Neuronal stem cell (in vitro differentiated cells): ENCODE measurements around the gene ARHGAP26.

Source experiments
- DNase-seq: peaks from one replicate; pipeline ENCODE4 v3.0.0-alpha.2; 2013; ENCODE audit warnings: low spot score
- H2AFZ ChIP-seq: one replicate; pipeline ENCODE4 v1.6.1; 2013; ENCODE audit warnings: mild to moderate bottlenecking, low read length, inconsistent platforms
- H2AK5ac ChIP-seq: 2 replicates; pipeline ENCODE4 v1.6.1; 2013; ENCODE audit warnings: low read depth, mild to moderate bottlenecking, inconsistent platforms, low read length, moderate library complexity, mixed read lengths
- H2BK120ac ChIP-seq: 2 replicates; pipeline ENCODE4 v1.6.1; 2013; ENCODE audit warnings: low read depth, mild to moderate bottlenecking, inconsistent platforms, low read length, moderate library complexity, mixed read lengths
- H2BK12ac ChIP-seq: one replicate; pipeline ENCODE4 v1.6.1; 2013; ENCODE audit warnings: low read length, inconsistent platforms
- H2BK15ac ChIP-seq: 2 replicates; pipeline ENCODE4 v1.6.1; 2013; ENCODE audit warnings: mild to moderate bottlenecking, low read length, inconsistent platforms, mixed read lengths
- H2BK5ac ChIP-seq: one replicate; pipeline ENCODE4 v1.6.1; 2013; ENCODE audit warnings: inconsistent platforms, mild to moderate bottlenecking, low read length, moderate library complexity
- H3K14ac ChIP-seq: one replicate; pipeline ENCODE4 v1.6.1; 2013; ENCODE audit warnings: low read length, inconsistent platforms
- H3K18ac ChIP-seq: 2 replicates; pipeline ENCODE4 v1.6.1; 2013; ENCODE audit warnings: low read length, inconsistent platforms
- H3K23ac ChIP-seq: 2 replicates; pipeline ENCODE4 v1.6.1; 2013; ENCODE audit warnings: low read depth, mild to moderate bottlenecking, mixed read lengths, low read length, inconsistent platforms; ENCODE audit not compliant: poor library complexity
- H3K27ac ChIP-seq: replicated peaks from 3 replicates; pipeline ENCODE4 v1.5.1; 2013; ENCODE audit warnings: low read length, inconsistent platforms
- H3K27me3 ChIP-seq, 3 experiments: 2 replicates each; pipeline ENCODE4 v1.6.1; 2013; ENCODE audit warnings: low read length in 3 of 3, mild to moderate bottlenecking in 2 of 3, inconsistent platforms in 1 of 3, low read depth in 1 of 3, mixed read lengths in 1 of 3, moderate library complexity in 1 of 3; ENCODE audit not compliant: control insufficient read depth in 3 of 3, insufficient read depth in 3 of 3
- H3K36me3 ChIP-seq, 2 donors: replicated peaks in 1 of 2; 2 replicates each; pipeline ENCODE4 v1.6.1; 2013; ENCODE audit warnings: low read length in 2 of 2; ENCODE audit not compliant: control insufficient read depth in 2 of 2, insufficient read depth in 2 of 2
- H3K4ac ChIP-seq: 2 replicates; pipeline ENCODE4 v1.6.1; 2013; ENCODE audit warnings: inconsistent platforms, mild to moderate bottlenecking, low read length, moderate library complexity
- H3K4me1 ChIP-seq, 2 donors: 1 replicate in 1 of 2; 2 replicates in 1 of 2; pipeline ENCODE4 v1.6.1; 2013; ENCODE audit warnings: low read length in 2 of 2, low read depth in 1 of 2; ENCODE audit not compliant: control insufficient read depth in 2 of 2, insufficient read depth in 1 of 2
- H3K4me2 ChIP-seq: one replicate; pipeline ENCODE4 v1.6.1; 2013; ENCODE audit warnings: mild to moderate bottlenecking, low read length, inconsistent platforms; ENCODE audit not compliant: insufficient read depth, poor library complexity, severe bottlenecking
- H3K4me3 ChIP-seq, 2 donors: 2 replicates each; pipeline ENCODE4 v1.5.1; 2013; ENCODE audit warnings: low read length in 2 of 2, mild to moderate bottlenecking in 2 of 2, inconsistent platforms in 1 of 2, moderate library complexity in 1 of 2
- H3K79me1 ChIP-seq: one replicate; pipeline ENCODE4 v1.6.1; 2013; ENCODE audit warnings: low read depth, mild to moderate bottlenecking, inconsistent platforms, low read length, moderate library complexity
- H3K9ac ChIP-seq: one replicate; pipeline ENCODE4 v1.6.1; 2013; ENCODE audit warnings: mild to moderate bottlenecking, low read depth, low read length, inconsistent platforms; ENCODE audit not compliant: poor library complexity
- H3K9me3 ChIP-seq, 2 donors: replicated peaks in 1 of 2; 2 replicates each; pipeline versions ENCODE3 to v1.6.1; 2013; ENCODE audit warnings: low read length in 2 of 2, mild to moderate bottlenecking in 2 of 2, inconsistent platforms in 1 of 2, low read depth in 1 of 2, mixed read lengths in 1 of 2, moderate library complexity in 1 of 2; ENCODE audit not compliant: control insufficient read depth in 2 of 2, insufficient read depth in 1 of 2
- H4K8ac ChIP-seq: one replicate; pipeline ENCODE4 v1.6.1; 2013; ENCODE audit warnings: low read depth, mild to moderate bottlenecking, inconsistent platforms, low read length, moderate library complexity
- H4K91ac ChIP-seq: one replicate; pipeline ENCODE4 v1.6.1; 2013; ENCODE audit warnings: low read length, low read depth, mild to moderate bottlenecking, inconsistent platforms; ENCODE audit not compliant: poor library complexity
- WGBS, 2 donors: extraction: QIAGEN DNeasy Blood & Tissue Kit; methylation state at CpG; one replicate each; pipeline ENCODE4 v1.1.7; 2013; ENCODE audit warnings: missing lambda C conversion rate in 2 of 2, mixed read lengths in 1 of 2; ENCODE audit not compliant: insufficient read length in 2 of 2, insufficient replicate concordance in 1 of 2; ENCODE audit errors: extremely low coverage in 2 of 2; 5-methylcytosine and 5-hydroxymethylcytosine counted together

ARHGAP26 gene

GRCh38 chr5:143074414-143074996 is 304.3 kb downstream of the ARHGAP26 start:
- DNase-seq, result no peak
- Histone ChIP-seq H3K4me2 (no peak overlapping the region), H2BK15ac (no peak overlapping the region), H3K4me1 (peaks cover 0 to 6% of the 10 kb centered on the region in 2 donors), H3K23ac (no peak overlapping the region), H3K14ac (no peak overlapping the region), H4K91ac (no peak overlapping the region), H2BK12ac (no peak overlapping the region), H2BK5ac (no peak overlapping the region), H3K79me1 (no peaks in the 10 kb centered on the region), H3K27ac (no peak overlapping the region), H3K9ac (no peak overlapping the region), H3K36me3 (no peaks in the 10 kb centered on the region), H4K8ac (no peak overlapping the region), H3K18ac (peak overlapping the region; percentile 11), H2AFZ (no peak overlapping the region), H3K4ac (no peak overlapping the region), H2BK120ac (no peak overlapping the region), H3K27me3 (no peaks in the 10 kb centered on the region), H3K4me3 (no peak overlapping the region), H3K9me3 (peaks cover 2 to 26% of the 10 kb centered on the region in 2 donors), H2AK5ac (no peak overlapping the region)
- no CpG with 5 or more reads among the region's 1 CpG for WGBS, 2 donors

- Histone ChIP-seq H3K4me1 (peaks cover 0 to 6% of the 10 kb centered on the region in 2 donors), H4K91ac (no peak overlapping the region), H2AFZ (no peak overlapping the region), H3K79me1 (no peaks in the 10 kb centered on the region), H2BK5ac (no peak overlapping the region), H3K27me3 (no peaks in the 10 kb centered on the region), H3K9ac (no peak overlapping the region), H3K23ac (no peak overlapping the region), H3K14ac (no peak overlapping the region), H3K4me2 (no peak overlapping the region), H3K4ac (no peak overlapping the region), H2AK5ac (no peak overlapping the region), H3K36me3 (no peaks in the 10 kb centered on the region), H2BK12ac (no peak overlapping the region), H3K18ac (no peak overlapping the region), H3K9me3 (peaks cover 2 to 19% of the 10 kb centered on the region in 2 donors), H3K27ac (no peak overlapping the region), H3K4me3 (no peak overlapping the region), H2BK15ac (no peak overlapping the region), H4K8ac (no peak overlapping the region), H2BK120ac (no peak overlapping the region)
- WGBS, 2 donors, result no CpG with 5 or more reads among the region's 1 CpG
- DNase-seq, result no peak
Observed at GRCh38 chr5:143076377-143076776, 306.2 kb downstream of the ARHGAP26 start.

GRCh38 chr5:143077453-143078103 is 307.4 kb downstream of the ARHGAP26 start:
- Histone ChIP-seq H3K4me2 (no peak overlapping the region), H2BK5ac (no peak overlapping the region), H3K9ac (no peak overlapping the region), H3K18ac (peak overlapping the region; percentile 79), H2AK5ac (no peak overlapping the region), H3K14ac (no peak overlapping the region), H4K91ac (no peak overlapping the region), H3K9me3 (peaks cover 2 to 9% of the 10 kb centered on the region in 2 donors), H3K4me1 (peaks cover 0 to 6% of the 10 kb centered on the region in 2 donors), H3K79me1 (no peaks in the 10 kb centered on the region), H4K8ac (no peak overlapping the region), H3K23ac (no peak overlapping the region), H2AFZ (no peak overlapping the region), H2BK120ac (no peak overlapping the region), H3K27ac (no peak overlapping the region), H3K27me3 (no peaks in the 10 kb centered on the region), H3K36me3 (no peaks in the 10 kb centered on the region), H2BK12ac (no peak overlapping the region), H2BK15ac (no peak overlapping the region), H3K4ac (no peak overlapping the region), H3K4me3 (no peak overlapping the region)
- no peak for DNase-seq
- WGBS, 2 donors, result no CpG with 5 or more reads among the region's 6 CpGs

GRCh38 chr5:143078313-143078712 is 308.1 kb downstream of the ARHGAP26 start:
- Histone ChIP-seq H4K91ac (no peak overlapping the region), H3K23ac (no peak overlapping the region), H3K4me3 (no peak overlapping the region), H3K4me2 (no peak overlapping the region), H3K18ac (no peak overlapping the region), H2BK120ac (no peak overlapping the region), H2BK12ac (no peak overlapping the region), H3K9me3 (peaks cover 2 to 7% of the 10 kb centered on the region in 2 donors), H3K4ac (no peak overlapping the region), H3K36me3 (no peaks in the 10 kb centered on the region), H3K14ac (no peak overlapping the region), H2BK5ac (no peak overlapping the region), H2BK15ac (no peak overlapping the region), H3K27ac (no peak overlapping the region), H2AK5ac (no peak overlapping the region), H3K79me1 (no peaks in the 10 kb centered on the region), H2AFZ (no peak overlapping the region), H3K9ac (no peak overlapping the region), H3K27me3 (no peaks in the 10 kb centered on the region), H4K8ac (no peak overlapping the region), H3K4me1 (peaks cover 0 to 6% of the 10 kb centered on the region in 2 donors)
- DNase-seq, result no peak
- no CpG with 5 or more reads among the region's 5 CpGs for WGBS, 2 donors
